GM12874 (cell line): ENCODE data around the gene ZNF511.

ENCODE experiments used
- CTCF ChIP-seq: IDR thresholded peaks from 2 replicates; pipeline ENCODE4 v1.5.1; 2011; ENCODE audit warnings: low read depth, mild to moderate bottlenecking, control low read depth, low read length, moderate library complexity; ENCODE audit not compliant: insufficient read depth

Gene ZNF511

GRCh38 chr10:133280391-133281059, 28.2 kb upstream of the ZNF511 start:
- TF ChIP-seq CTCF = no peak

- no peak for TF ChIP-seq CTCF
These were observed 27.6 kb upstream of the ZNF511 start for GRCh38 chr10:133281084-133281483.

GRCh38 chr10:133281628-133282372, 26.9 kb upstream of the ZNF511 start:
- no peak for TF ChIP-seq CTCF

- no peak for TF ChIP-seq CTCF
These were observed 25.8 kb upstream of the ZNF511 start for GRCh38 chr10:133282846-133283390.

- TF ChIP-seq CTCF = no peak
These were observed 24.8 kb upstream of the ZNF511 start for GRCh38 chr10:133283931-133284330.

GRCh38 chr10:133285217-133285616, 23.5 kb upstream of the ZNF511 start:
- TF ChIP-seq CTCF = no peak

- TF ChIP-seq CTCF = no peak
These were observed 22.3 kb upstream of the ZNF511 start for GRCh38 chr10:133286366-133286765.
